ENCODE results near the gene EZH1.
"Not testable (repeated sequence)": the region's sequence is repeated elsewhere in the genome, so short reads cannot be mapped to it uniquely, and the experiment has no call there.

Gene EZH1

GRCh38 chr17:42772945-42773289 lies 28.1 kb upstream of the EZH1 start:
- DNase-seq (ENCODE audit: low read depth, low spot score), result no peak

- not testable (repeated sequence) for DNase-seq (ENCODE audit: low read depth, low spot score)
These were observed 25.1 kb upstream of the EZH1 start for GRCh38 chr17:42769964-42770363.

DNA sequence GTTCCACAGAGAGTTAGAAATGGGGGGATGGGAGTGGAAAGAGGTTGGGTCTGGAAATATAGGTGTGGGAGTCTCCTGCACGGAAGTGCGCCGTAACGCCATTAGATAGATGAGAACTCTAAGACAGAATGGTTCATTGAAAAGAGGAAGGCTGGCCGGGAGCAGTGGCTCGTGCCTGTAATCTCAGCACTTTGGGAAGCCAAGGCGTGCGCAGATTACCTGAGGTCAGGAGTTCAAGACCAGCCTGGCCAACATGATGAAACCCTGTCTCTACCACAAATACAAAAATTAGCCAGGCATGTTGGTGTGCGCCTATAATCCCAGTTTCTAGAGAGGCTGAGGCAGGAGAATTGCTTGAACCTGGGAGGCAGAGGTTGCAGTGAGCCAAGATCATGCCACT lies 23.2 kb upstream of the EZH1 start:
- not testable (repeated sequence) for DNase-seq (ENCODE audit: low read depth, low spot score)

GRCh38 chr17:42767512-42767911 lies 22.7 kb upstream of the EZH1 start:
- no peak for DNase-seq (ENCODE audit: low read depth, low spot score)

DNA sequence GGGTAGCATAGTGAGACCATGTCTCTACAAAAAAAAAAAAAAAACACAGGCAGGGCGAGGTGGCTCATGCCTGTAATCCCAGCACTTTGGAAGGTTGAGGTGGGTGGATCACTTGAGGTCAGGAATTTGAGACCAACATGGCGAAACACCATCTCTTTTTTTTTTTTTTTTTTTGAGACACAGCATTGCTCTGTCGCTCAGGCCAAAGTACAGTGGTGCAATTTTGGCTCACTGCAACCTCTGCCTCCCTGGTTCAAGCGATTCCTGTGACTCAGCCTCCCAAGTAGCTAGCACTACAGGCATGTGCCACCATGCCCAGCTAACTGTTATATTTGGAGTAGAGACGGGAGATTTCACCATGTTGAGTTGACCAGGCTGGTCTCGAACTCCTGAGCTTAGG lies 21.3 kb upstream of the EZH1 start:
- no peak for DNase-seq (ENCODE audit: low read depth, low spot score)

DNA sequence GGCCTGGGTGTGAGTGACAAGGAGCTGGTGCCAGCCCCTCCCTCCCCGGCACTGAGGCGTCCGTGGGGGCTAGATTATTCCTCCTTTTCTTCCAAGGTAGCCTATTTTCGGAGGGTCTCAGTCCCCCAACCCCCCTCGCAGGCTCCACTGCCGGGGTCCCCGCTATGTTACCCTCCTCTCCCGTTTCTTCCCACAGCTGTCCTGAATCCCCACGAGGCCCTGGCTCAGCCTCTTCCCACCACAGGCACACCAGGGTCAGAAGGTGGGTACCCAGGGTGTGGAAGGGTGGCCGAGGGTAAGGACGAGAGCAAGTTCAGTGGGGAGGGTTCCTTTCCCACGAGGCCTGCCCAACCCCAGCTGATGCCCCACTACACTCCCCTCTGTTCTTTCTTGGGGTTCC lies 16.8 kb upstream of the EZH1 start:
- DNase-seq (ENCODE audit: low read depth, low spot score), result no peak

DNA sequence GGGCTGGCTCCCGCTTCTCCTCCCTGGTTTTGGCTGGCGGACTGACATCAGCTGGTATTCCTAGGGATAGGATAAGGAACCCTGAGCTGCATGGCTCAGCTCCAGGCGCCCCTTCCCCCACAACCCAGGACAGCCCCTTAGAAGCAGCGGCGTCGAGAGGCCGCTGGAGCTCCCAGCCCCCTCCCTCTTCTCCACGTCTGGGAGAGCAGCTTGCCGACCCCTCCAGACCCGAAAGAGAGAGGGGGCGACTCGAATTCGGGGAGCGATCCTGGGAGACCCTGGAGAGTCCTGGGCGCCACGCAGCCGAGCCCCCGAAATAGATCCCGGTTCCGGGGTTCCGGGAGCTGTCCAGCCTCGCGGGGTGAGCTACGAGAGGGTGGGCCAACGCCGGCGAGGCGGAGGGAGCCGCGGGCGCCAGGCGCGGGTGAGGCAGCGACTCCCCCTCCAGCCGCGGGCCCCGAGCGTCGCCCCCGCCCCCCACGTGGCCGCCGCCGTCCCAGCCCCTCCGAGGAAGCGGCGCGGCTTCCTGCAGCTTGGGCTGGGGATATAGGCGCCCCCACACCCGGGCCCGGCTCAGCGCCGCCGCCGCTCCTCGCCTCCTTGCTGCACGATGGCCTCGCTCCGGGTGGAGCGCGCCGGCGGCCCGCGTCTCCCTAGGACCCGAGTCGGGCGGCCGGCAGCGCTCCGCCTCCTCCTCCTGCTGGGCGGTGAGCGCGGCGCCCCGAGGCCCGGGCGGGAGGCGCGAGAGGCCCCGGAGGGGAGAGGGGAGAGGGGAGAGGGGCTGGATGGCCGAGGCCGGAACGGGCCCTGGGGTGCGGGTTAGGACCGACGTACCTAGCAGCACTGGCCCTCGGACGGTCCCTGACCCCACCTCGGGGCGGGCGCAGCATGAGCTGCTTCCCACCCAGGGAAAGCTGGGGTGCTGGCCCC lies 16.1 kb upstream of the EZH1 start, which contains the start of gene RAMP2:
Gene RAMP2, plus strand, starts transcription at position 576 of the 930 bp plus-strand sequence. Its CDS starts 35 bp downstream, at position 611.
- peak; percentile 59 for DNase-seq (ENCODE audit: low read depth, low spot score)

- no peak for DNase-seq (ENCODE audit: low read depth, low spot score)
These were observed 15.3 kb upstream of the EZH1 start for GRCh38 chr17:42759982-42760651.

DNA sequence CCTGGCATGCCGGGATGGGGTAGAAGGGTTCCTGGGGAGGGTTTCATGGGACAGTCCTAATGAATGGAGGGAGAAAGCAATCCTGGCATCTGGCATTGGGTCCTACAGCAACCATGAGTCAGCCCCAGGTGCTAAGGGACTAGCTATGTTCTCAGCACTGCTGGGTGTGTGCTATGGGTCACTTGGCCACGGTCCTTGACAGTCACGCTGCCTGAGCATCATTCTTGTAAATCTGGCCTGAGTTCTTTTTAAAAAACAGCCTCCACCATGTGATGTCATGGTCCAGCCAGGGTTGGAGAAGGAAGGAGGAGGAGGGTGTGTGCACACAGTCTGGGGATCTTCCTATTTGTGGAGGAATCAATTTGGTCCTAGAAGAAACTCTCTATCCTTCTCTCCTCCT lies 9.9 kb upstream of the EZH1 start:
- DNase-seq (ENCODE audit: low read depth, low spot score), result no peak

- no peak for DNase-seq (ENCODE audit: low read depth, low spot score)
These were observed 6.8 kb upstream of the EZH1 start for GRCh38 chr17:42751628-42752027.

DNA sequence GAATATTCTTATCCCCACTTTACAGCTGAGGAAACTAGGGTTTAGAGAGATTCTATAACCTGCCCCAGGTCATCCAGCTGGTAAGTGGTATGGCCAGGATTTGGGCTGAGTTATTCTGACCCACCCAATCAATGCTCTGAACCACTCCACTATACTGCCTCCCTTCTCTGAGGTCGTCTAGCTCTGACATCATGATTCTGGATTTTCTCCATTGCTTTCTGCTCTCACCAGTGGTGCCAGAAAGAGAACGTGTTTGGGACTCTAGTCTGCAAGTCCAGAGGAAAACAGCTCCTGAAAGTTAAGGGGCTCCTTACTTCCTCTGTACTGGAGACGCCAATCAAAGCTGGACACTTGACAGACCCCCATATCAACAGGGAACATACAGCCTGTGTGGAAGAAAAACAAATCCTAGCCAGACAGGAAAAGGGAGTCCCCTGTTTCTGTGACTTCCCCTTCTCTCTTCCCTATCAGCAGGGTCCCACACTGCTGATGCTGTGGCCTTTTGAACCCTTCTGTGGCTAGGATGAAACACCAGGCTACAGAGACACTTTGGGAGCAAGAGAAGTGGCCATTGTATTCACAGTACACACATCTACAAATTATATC lies 6.0 kb upstream of the EZH1 start:
- DNase-seq (ENCODE audit: low read depth, low spot score), result no peak

DNA sequence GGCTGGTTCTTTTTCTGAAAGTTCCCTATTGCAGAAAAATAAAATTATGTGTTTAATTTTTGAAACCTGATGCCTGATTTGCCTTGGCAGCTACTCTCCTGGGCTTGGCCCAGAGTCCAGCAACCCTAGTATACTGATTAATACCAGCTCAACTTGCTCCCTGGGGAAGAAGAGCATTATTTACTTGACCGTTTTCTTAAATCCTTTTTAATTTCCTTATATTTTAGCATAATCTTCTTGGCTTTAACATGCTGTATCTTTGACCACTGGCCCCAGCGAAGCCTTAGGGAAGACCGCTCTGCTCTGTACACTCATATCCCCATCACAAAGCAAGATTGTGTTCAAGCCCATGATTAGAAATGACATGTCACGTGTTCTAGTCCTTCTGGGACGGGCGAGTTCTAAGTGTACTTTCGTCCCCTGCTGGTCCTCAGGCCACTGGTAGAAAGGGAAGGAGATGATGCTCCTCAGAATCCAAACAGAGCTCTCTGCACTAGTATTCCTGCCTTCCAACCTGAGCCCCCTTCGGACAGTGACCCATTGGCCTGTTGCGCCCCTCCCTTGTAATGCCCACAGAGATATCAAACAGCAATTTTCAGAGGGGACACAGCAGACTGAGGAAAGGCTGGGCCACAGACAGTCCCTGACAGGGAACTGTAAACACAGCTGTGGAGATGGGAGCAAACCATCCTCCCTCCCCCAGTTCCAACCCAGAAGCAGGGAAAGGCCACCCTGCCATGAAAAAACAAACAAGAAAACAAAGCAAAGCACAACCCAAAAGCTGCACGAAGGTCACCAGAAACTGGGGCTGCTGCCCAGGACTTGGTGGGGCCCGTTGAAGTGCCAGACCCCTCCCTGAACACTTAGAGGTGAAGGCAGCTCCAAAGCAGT lies 4.3 kb upstream of the EZH1 start:
- DNase-seq (ENCODE audit: low read depth, low spot score), result no peak

DNA sequence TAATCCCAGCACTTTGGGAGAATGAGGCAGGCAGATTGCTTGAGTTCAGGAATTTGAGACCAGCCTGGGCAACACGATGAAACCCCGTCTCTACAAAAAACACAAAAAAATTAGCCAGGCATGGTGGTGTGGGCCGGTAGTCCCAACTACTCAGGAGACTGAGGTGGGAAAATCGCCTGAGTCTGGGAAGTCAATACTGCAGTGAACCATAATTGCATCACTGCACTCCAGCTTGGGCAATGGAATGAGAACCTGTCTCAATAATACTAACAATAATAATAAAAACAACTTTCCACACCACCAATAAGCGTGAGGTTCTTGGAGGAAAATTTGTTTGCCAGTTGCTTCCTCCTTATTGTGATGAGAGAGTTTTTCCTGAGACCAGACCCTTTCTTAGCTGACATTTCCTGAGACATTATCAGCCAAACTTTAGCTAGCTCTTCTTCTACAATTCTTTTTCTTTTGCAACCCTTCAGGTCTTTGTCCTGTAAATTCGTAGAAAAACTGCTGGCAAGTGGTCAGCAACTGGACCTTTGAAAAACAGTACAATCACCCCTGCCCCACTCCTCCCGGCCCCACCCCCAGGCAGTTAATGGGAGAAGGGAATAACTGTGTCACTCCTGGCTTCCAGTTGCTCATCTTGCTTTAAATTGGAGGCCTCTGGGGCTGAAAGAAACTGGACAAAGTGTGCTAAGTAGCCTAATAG lies 3.5 kb upstream of the EZH1 start:
- no peak for DNase-seq (ENCODE audit: low read depth, low spot score)

DNA sequence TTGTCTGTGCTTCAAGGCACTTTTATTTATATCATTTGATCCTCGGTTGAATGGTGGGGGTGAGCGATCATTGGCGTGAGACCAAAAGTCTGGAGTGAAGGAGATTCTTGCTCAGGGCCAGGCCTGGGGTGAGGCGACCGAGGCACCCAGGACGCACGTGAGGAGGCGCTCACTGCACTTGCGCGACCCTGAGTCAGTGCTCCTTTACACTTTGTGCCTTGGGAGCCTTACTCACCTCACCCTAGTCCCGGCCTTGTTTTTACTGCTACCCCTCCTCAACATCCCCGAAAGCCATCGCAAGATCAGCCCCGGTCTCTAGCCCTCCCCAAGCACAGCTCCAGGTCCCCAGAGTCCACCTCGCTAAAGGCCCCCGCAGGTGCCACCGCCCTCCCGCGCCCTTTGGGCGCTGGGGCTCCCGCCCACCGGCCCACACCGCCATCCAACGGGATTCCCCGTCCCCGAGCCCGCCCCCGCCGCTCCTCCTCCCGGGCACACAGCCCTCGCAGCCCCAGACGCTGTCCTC lies 496 bp downstream of the EZH1 start:
- peak; percentile 60 for DNase-seq (ENCODE audit: low read depth, low spot score)

DNA sequence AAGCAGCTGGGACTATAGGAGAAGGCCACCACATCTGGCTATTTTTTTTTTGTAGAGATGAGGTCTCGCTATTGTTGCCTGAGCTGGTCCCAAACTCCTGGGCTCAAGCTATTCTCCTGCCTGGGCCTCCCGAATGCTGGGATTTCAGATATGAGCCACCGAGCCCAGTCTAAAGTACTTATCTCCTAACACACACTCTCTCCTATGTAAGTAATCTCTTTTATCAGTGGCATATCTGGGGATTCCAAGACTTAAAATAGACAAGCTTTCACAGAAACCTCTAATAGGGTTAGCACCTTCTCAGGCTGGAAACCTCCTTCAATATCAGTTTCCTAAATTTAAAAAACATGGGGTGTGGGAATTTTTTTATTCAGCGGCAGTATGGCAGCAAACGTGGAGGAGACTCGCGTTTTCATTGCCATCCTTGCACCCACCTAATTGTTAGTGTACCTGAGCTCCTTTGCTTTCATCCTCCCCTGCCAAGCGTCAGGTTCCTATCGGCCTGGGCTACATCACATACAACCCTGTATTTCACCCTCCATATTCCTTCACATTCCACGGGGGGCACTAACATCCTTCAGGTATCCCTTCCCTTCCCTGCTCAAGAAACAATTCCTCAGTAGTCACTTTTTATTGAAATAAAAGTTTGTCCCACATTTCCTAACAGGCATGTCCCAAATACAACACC lies 1.1 kb downstream of the EZH1 start:
- no peak for DNase-seq (ENCODE audit: low read depth, low spot score)

DNA sequence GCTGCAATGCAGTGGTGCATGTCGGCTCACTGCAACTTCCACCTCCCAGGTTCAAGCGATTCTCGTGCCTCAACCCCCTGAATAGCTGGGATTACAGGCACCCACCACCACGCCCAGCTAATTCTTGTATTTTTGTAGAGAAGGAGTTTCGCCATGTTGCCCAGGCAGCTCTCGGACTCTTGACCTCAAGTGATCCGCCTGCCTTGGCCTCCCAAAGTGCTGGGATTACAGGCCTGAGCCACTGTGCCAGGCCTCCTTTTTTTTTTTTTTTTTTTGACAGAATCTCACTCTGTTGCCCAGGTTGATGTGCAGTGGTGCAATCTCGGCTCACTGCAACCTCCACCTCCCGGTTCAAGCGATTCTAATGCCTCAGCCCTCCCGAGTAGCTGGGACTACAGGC lies 1.9 kb downstream of the EZH1 start:
- not testable (repeated sequence) for DNase-seq (ENCODE audit: low read depth, low spot score)

GRCh38 chr17:42740699-42741098 lies 4.1 kb downstream of the EZH1 start:
- DNase-seq (ENCODE audit: low read depth, low spot score), result no peak

DNA sequence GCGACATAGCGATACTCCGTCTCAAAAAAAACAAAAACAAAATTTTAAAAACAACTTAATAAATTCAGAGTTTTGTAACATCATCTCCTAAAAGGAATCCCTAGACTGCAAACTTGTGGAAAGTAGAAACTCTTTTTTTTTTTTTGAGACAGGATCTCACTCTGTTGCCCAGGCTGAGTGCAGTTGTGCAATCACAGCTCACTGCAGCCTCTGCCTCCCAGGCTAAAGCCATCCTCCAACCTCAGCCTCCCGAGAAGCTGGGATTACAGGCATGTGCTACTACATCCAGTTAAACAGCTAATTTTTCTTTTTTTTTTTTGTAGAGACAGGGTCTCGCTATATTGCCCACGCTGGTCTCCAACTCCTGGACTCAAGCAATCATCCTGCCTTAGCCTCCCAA lies 19.7 kb downstream of the EZH1 start:
- DNase-seq (ENCODE audit: low read depth, low spot score), result no peak

DNA sequence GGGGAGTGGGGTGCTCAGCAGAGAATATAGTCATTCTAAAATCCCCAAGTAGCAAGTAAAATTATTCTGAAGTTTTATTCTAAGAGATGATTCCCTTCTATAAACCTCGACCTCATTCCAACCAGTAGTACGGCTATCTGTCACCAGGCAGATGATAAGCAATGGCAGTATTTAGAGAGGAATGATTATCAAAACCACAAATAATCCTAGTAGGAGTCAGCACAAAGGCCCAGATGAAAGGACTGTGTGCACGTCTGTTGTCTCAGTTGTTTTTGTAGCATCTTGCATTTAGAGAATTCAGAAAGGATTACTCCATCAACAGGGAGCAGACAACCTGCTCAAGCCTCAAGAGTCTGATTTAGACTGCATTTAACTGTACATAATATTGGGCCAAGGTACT lies 21.2 kb downstream of the EZH1 start:
- DNase-seq (ENCODE audit: low read depth, low spot score), result no peak

DNA sequence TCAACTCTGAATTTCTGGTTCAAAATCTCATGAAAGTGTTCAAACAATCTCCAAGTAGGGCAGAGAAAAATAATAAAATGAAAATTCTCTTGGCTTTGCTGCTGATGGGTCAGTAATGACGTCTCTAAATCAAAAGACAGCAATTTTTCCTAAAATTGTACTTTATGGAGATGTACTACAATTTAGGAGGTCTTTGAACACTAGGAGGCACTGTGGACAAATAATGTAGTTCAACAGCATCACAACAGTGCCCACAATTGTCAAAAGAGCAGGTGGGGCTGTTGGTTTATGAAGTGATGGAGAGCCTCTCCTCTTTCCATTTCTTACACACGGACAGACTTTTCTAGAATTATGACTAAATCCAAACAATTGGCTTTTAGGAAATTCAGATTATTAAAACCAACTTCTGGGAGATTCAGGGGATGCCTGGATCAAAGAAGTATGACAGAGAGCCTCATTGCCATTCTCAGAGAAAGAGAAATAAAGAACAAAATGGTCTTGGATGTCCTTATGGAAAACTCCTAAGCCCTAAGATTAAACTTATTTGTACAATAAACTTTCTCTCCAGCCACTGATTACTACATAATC lies 23.8 kb downstream of the EZH1 start:
- peak; percentile 79 for DNase-seq (ENCODE audit: low read depth, low spot score)

Measured in astrocyte of the hippocampus (primary cell).